GM19023 (cell line): ENCODE results near the gene ZNF236.

Experiments
- ATAC-seq: cut with Tn5 transposase; IDR thresholded peaks from one replicate; pipeline ENCODE4 v1.9.1; 2021; ENCODE audit warnings: mild to moderate bottlenecking, moderate library complexity; ENCODE audit not compliant: unreplicated experiment

The ZNF236 gene

GRCh38 chr18:76819411-76820136 lies 2.8 kb upstream of the ZNF236 start:
- ATAC-seq = no peak

- peak; percentile 20 for ATAC-seq
Observed at GRCh38 chr18:76821356-76821874, 942 bp upstream of the ZNF236 start.

GRCh38 chr18:76821875-76822505 lies 367 bp upstream of the ZNF236 start:
- ATAC-seq = peak; percentile 47

GRCh38 chr18:76823161-76823538 lies 793 bp downstream of the ZNF236 start:
- no peak for ATAC-seq

- no peak for ATAC-seq
Observed at GRCh38 chr18:76823587-76824011, 1.2 kb downstream of the ZNF236 start.

- ATAC-seq = no peak
Observed at GRCh38 chr18:76824145-76824676, 1.9 kb downstream of the ZNF236 start.

GRCh38 chr18:76824754-76825153 lies 2.4 kb downstream of the ZNF236 start:
- no peak for ATAC-seq

GRCh38 chr18:76827205-76828200 lies 5.1 kb downstream of the ZNF236 start:
- ATAC-seq = no peak

- no peak for ATAC-seq
Observed at GRCh38 chr18:76834379-76834778, 12.0 kb downstream of the ZNF236 start.

GRCh38 chr18:76835380-76835779 lies 13.0 kb downstream of the ZNF236 start:
- ATAC-seq = no peak

GRCh38 chr18:76837071-76837470 lies 14.7 kb downstream of the ZNF236 start:
- no peak for ATAC-seq

GRCh38 chr18:76838182-76838581 lies 15.8 kb downstream of the ZNF236 start:
- no peak for ATAC-seq

GRCh38 chr18:76839086-76839794 lies 16.9 kb downstream of the ZNF236 start:
- ATAC-seq = no peak

GRCh38 chr18:76842837-76843530 lies 20.6 kb downstream of the ZNF236 start:
- ATAC-seq = no peak

- no peak for ATAC-seq
Observed at GRCh38 chr18:76844144-76844543, 21.8 kb downstream of the ZNF236 start.

GRCh38 chr18:76844742-76845477 lies 22.6 kb downstream of the ZNF236 start:
- ATAC-seq = no peak

- no peak for ATAC-seq
Observed at GRCh38 chr18:76846217-76846616, 23.9 kb downstream of the ZNF236 start.

- no peak for ATAC-seq
Observed at GRCh38 chr18:76847916-76848315, 25.6 kb downstream of the ZNF236 start.

GRCh38 chr18:76850112-76850511 lies 27.8 kb downstream of the ZNF236 start:
- ATAC-seq = no peak
